Ishikawa (cell line): ENCODE data around the gene CUEDC2.

ENCODE experiments used
- CEBPB ChIP-seq: IDR thresholded peaks from 2 replicates; pipeline ENCODE4 v1.6.1; 2012
- CREB1 ChIP-seq: IDR thresholded peaks from 2 replicates; pipeline ENCODE4 v1.6.1; 2012; ENCODE audit warnings: low read depth
- EGR1 ChIP-seq: IDR thresholded peaks from 2 replicates; pipeline ENCODE4 v1.6.1; 2012
- EP300 ChIP-seq: IDR thresholded peaks from 2 replicates; pipeline ENCODE4 v1.6.1; 2012; ENCODE audit warnings: borderline replicate concordance
- FOXM1 ChIP-seq: IDR thresholded peaks from 2 replicates; pipeline ENCODE4 v1.6.1; 2012; ENCODE audit warnings: low read depth, borderline replicate concordance
- MAX ChIP-seq: IDR thresholded peaks from 2 replicates; pipeline ENCODE4 v1.6.1; 2012
- NFIC ChIP-seq: IDR thresholded peaks from 2 replicates; pipeline ENCODE4 v1.6.1; 2012
- RAD21 ChIP-seq: IDR thresholded peaks from 2 replicates; pipeline ENCODE4 v1.6.1; 2012; ENCODE audit warnings: low read depth
- REST ChIP-seq: IDR thresholded peaks from 2 replicates; pipeline ENCODE4 v1.6.1; 2012; ENCODE audit warnings: low read depth, mild to moderate bottlenecking
- TAF1 ChIP-seq: IDR thresholded peaks from 2 replicates; pipeline ENCODE4 v1.6.1; 2012; ENCODE audit warnings: low read depth, mild to moderate bottlenecking
- TCF12 ChIP-seq: IDR thresholded peaks from 2 replicates; pipeline ENCODE4 v1.6.1; 2012; ENCODE audit warnings: low read depth
- TEAD4 ChIP-seq: IDR thresholded peaks from 2 replicates; pipeline ENCODE4 v1.6.1; 2012
- USF1 ChIP-seq: IDR thresholded peaks from 2 replicates; pipeline ENCODE4 v1.6.1; 2012
- YY1 ChIP-seq: IDR thresholded peaks from 2 replicates; pipeline ENCODE4 v1.6.1; 2012; ENCODE audit warnings: low read depth
- ZBTB7A ChIP-seq: IDR thresholded peaks from 2 replicates; pipeline ENCODE4 v1.6.1; 2012; ENCODE audit warnings: low read depth

The CUEDC2 gene

GRCh38 chr10:102460836-102461186, 28.4 kb upstream of the CUEDC2 start:
- TF ChIP-seq TCF12 (no peak), CREB1 (no peak), NFIC (no peak), EGR1 (no peak), MAX (no peak), YY1 (no peak), RAD21 (no peak), TAF1 (no peak), ZBTB7A (no peak), TEAD4 (no peak), REST (no peak), USF1 (no peak), EP300 (no peak)

- no peak for TF ChIP-seq TCF12
- TF ChIP-seq YY1: no peak
- TF ChIP-seq TAF1: no peak
- no peak for TF ChIP-seq CREB1
- TF ChIP-seq NFIC: no peak
- TF ChIP-seq ZBTB7A: no peak
- TF ChIP-seq REST: no peak
- no peak for TF ChIP-seq FOXM1
- no peak for TF ChIP-seq RAD21
- TF ChIP-seq TEAD4: no peak
- no peak for TF ChIP-seq EP300
- no peak for TF ChIP-seq MAX
- no peak for TF ChIP-seq EGR1
- TF ChIP-seq CEBPB: no peak
- TF ChIP-seq USF1: no peak
Measured at GRCh38 chr10:102458656-102459055, 26.3 kb upstream of the CUEDC2 start.

- TF ChIP-seq YY1: no peak
- TF ChIP-seq EP300: no peak
- TF ChIP-seq REST: no peak
- no peak for TF ChIP-seq CREB1
- TF ChIP-seq TCF12: no peak
- no peak for TF ChIP-seq NFIC
- TF ChIP-seq RAD21: no peak
- no peak for TF ChIP-seq TEAD4
- TF ChIP-seq EGR1: no peak
- no peak for TF ChIP-seq CEBPB
- no peak for TF ChIP-seq MAX
- no peak for TF ChIP-seq FOXM1
Measured at GRCh38 chr10:102457591-102458150, 25.3 kb upstream of the CUEDC2 start.

GRCh38 chr10:102455893-102456471, 23.6 kb upstream of the CUEDC2 start:
- TF ChIP-seq MAX (no peak), CEBPB (no peak), TCF12 (no peak), CREB1 (no peak), USF1 (no peak), FOXM1 (no peak), REST (no peak), TAF1 (no peak), RAD21 (no peak), EGR1 (no peak), NFIC (no peak), EP300 (no peak), ZBTB7A (no peak), YY1 (no peak), TEAD4 (no peak)
